Bronchial epithelial cell (primary cell): ENCODE data around the gene DNAJC30. TPM values are rescaled to one million over a fixed set of nuclear protein-coding genes. Genes with fewer than 3 reads are reported as not detected.
"Not testable (repeated sequence)": the region's sequence is repeated elsewhere in the genome, so short reads cannot be mapped to it uniquely, and the experiment has no call there.

Source experiments
- DNase-seq: peaks from one replicate; pipeline ENCODE4 v3.0.0-alpha.2; 2010; ENCODE audit warnings: low read depth
- FAIRE-seq: peaks from 2 replicates; lab custom pipeline; 2011; peaks lifted over from hg19 to GRCh38; lab: Jason Lieb, UNC
- H3K27me3 ChIP-seq: 2 replicates; pipeline ENCODE4 v1.5.1; 2011; ENCODE audit warnings: low read length; ENCODE audit not compliant: control insufficient read depth, insufficient read depth
- H3K36me3 ChIP-seq: 2 replicates; pipeline ENCODE4 v1.5.1; 2011; ENCODE audit warnings: low read length; ENCODE audit not compliant: control insufficient read depth, insufficient read depth
- H3K4me3 ChIP-seq: 2 replicates; pipeline ENCODE4 v1.5.1; 2011; ENCODE audit warnings: mild to moderate bottlenecking, low read depth, low read length, control low read depth
- CTCF ChIP-seq: IDR thresholded peaks from 2 replicates; pipeline ENCODE4 v1.5.1; 2011; ENCODE audit warnings: mild to moderate bottlenecking, moderate library complexity, low read length, control low read depth, inconsistent platforms; ENCODE audit not compliant: insufficient read depth, severe bottlenecking
- total RNA-seq: library from RNA; depleted of rRNA; stranded (reverse); fragments of >200 nt; gene quantifications from 2 replicates; pipeline ENCODE4 v1.2.1, GENCODE V29; 2014

DNAJC30 gene
- total RNA-seq, 1 donor from 2014 or later, result 0.79 TPM

- FAIRE-seq (no peak), DNase-seq (no peak)
Measured at GRCh38 chr7:73726083-73726466, 42.8 kb upstream of the DNAJC30 start.

DNA sequence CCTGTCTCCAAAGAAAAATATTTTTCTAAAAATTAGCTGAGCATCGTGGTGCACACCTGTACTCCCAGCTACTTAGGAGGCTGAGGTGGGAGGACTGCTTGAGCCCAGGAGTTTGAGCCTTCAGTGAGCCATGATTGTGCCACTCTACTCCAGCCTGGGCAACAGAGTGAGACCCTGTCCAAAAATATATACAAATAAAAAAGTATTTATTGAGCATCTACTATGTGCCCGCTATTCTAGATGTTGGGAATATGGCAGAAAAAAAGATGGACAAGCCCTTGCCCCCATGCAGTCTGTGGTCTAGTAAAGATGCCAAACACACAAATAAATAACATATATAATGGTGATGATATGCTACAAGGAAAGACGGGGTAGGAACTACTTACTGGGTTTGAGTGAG lies 40.6 kb upstream of the DNAJC30 start:
- FAIRE-seq, result no peak
- H3K27me3 ChIP-seq, result no peaks in the 10 kb centered on the region
- no peak for DNase-seq
- TF ChIP-seq CTCF, result no peak
- H3K4me3 ChIP-seq, result no peak overlapping the region
- no peaks in the 10 kb centered on the region for H3K36me3 ChIP-seq

More at GRCh38 chr7:73726083-73726466, 42.8 kb upstream of the DNAJC30 start:
- H3K36me3 ChIP-seq, result no peaks in the 10 kb centered on the region
- no peak for TF ChIP-seq CTCF
- no peak overlapping the region for H3K4me3 ChIP-seq
- no peaks in the 10 kb centered on the region for H3K27me3 ChIP-seq

DNA sequence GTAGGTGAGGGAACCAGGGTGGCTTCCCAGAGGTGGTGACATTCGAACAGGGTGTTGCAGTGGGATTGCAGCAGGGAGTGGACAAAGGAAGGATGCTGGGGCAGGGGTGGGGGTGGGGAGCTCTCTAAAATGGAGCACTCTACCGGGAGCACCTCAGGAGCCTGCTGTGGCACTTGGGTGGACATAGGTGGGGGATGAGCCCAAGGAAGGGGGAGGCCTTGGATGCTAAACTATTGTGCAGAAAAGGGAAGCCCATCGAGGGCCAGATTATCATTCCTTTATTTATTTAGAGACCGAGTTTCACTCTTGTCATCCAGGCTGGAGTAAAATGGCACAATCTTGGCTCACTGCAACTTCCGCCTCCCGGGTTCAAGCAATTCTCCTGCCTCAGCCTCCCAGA lies 39.5 kb upstream of the DNAJC30 start:
- Histone ChIP-seq H3K4me3 (no peak overlapping the region), H3K27me3 (no peaks in the 10 kb centered on the region), H3K36me3 (no peaks in the 10 kb centered on the region)
- FAIRE-seq, result no peak
- no peak for DNase-seq
- TF ChIP-seq CTCF, result no peak

GRCh38 chr7:73722182-73722581 lies 38.9 kb upstream of the DNAJC30 start:
- not testable (repeated sequence) for H3K36me3 ChIP-seq, H3K4me3 ChIP-seq, DNase-seq, H3K27me3 ChIP-seq, FAIRE-seq

DNA sequence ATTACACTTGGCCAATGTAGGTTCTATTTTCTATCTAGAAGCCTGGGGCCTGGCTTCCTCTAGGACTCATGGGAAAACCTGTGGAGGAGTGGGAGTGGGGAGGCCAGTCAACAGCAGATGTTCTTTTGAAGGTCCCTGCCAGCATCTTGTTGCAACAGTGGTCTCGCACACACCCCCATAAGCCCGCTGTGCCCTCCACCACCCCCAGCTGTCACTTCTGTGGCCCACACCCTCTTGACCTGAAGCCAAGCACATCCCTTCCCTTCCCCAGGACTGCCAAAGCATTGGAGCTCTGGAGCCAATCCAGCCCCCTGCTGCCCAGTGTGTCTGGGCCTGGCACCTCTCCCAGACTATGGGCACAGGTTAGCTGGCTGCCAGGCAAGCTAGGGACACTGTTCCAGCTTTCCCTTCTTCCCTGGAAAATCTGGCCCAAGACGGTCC lies 38.1 kb upstream of the DNAJC30 start:
- no peaks in the 10 kb centered on the region for H3K36me3 ChIP-seq
- H3K4me3 ChIP-seq, result no peak overlapping the region
- FAIRE-seq (no peak), DNase-seq (no peak)
- H3K27me3 ChIP-seq, result no peaks in the 10 kb centered on the region
- no peak for TF ChIP-seq CTCF

- not testable (repeated sequence) for H3K36me3 ChIP-seq, H3K27me3 ChIP-seq, FAIRE-seq, DNase-seq, H3K4me3 ChIP-seq
Measured at GRCh38 chr7:73720443-73720842, 37.2 kb upstream of the DNAJC30 start.

GRCh38 chr7:73719806-73720169 lies 36.5 kb upstream of the DNAJC30 start:
- H3K36me3 ChIP-seq, result no peaks in the 10 kb centered on the region
- FAIRE-seq (no peak), DNase-seq (no peak)
- H3K4me3 ChIP-seq, result peak overlapping the region; percentile 17
- H3K27me3 ChIP-seq, result no peaks in the 10 kb centered on the region
- no peak for TF ChIP-seq CTCF
